Measurements from ENCODE around the gene DSC1.

Gene DSC1

GRCh38 chr18:31093880-31094279 is 68.8 kb downstream of the DSC1 start:
- in situ Hi-C loops (cut with MboI; ENCODE audit: low pct_unique_long_range_greater_than_20kb, low sequenced_read_pairs, unreplicated experiment): no loop called here
- TF ChIP-seq CTCF (IDR thresholded peaks at IDR 0.05; ENCODE audit: extremely low read depth, insufficient read depth, missing control alignments): no peak
- no peak for DNase-seq (ENCODE audit: low spot score)

GRCh38 chr18:31093294-31093693 is 69.4 kb downstream of the DSC1 start:
- in situ Hi-C loops (cut with MboI; ENCODE audit: low pct_unique_long_range_greater_than_20kb, low sequenced_read_pairs, unreplicated experiment): no loop called here
- no peak for DNase-seq (ENCODE audit: low spot score)
- TF ChIP-seq CTCF (IDR thresholded peaks at IDR 0.05; ENCODE audit: extremely low read depth, insufficient read depth, missing control alignments): no peak

GRCh38 chr18:31091350-31091749 is 71.3 kb downstream of the DSC1 start:
- no peak for DNase-seq (ENCODE audit: low spot score)
- in situ Hi-C loops (cut with MboI; ENCODE audit: low pct_unique_long_range_greater_than_20kb, low sequenced_read_pairs, unreplicated experiment): no loop called here
- TF ChIP-seq CTCF (IDR thresholded peaks at IDR 0.05; ENCODE audit: extremely low read depth, insufficient read depth, missing control alignments): no peak

GRCh38 chr18:31088532-31088931 is 74.1 kb downstream of the DSC1 start:
- no peak for TF ChIP-seq CTCF (IDR thresholded peaks at IDR 0.05; ENCODE audit: extremely low read depth, insufficient read depth, missing control alignments)
- in situ Hi-C loops (cut with MboI; ENCODE audit: low pct_unique_long_range_greater_than_20kb, low sequenced_read_pairs, unreplicated experiment): no loop called here

GRCh38 chr18:31079973-31080372 is 82.7 kb downstream of the DSC1 start:
- DNase-seq (ENCODE audit: low spot score): no peak
- no peak for TF ChIP-seq CTCF (IDR thresholded peaks at IDR 0.05; ENCODE audit: extremely low read depth, insufficient read depth, missing control alignments)
- in situ Hi-C loops (cut with MboI; ENCODE audit: low pct_unique_long_range_greater_than_20kb, low sequenced_read_pairs, unreplicated experiment): no loop called here

More at GRCh38 chr18:31088532-31088931, 74.1 kb downstream of the DSC1 start:
- DNase-seq (ENCODE audit: low spot score): no peak
